HCT116 (cell line): ENCODE data around the gene SEMA4C. TPM values are rescaled to one million over a fixed set of nuclear protein-coding genes. Genes with fewer than 3 reads are reported as not detected.

Source experiments
- ATAC-seq: fragments of 200-7000 bp; cut with Tn5 transposase; 2 replicates; pipeline ENCODE4 v1.9.1; 2020; ENCODE audit warnings: mild to moderate bottlenecking, moderate library complexity
- BruUV-seq: library from RNA; stranded (reverse); fragments of 400-500 nt; replicated peaks from 2 replicates; lab custom pipeline; 2021; lab: Mats Ljungman, UMichigan
- CTCF ChIA-PET: fragments of 300-600 bp; sonication (Branson Sonifier 250); formaldehyde crosslinking; loops from one replicate; lab custom pipeline; 2021; ENCODE audit warnings: antibody characterized with exemption; lab: Charles Lee
- POLR2A ChIA-PET: fragments of 300-600, 350-600 bp; sonication (Branson Sonifier 250); formaldehyde crosslinking; loops from one replicate; lab custom pipeline; 2021; ENCODE audit warnings: antibody characterized with exemption; lab: Charles Lee
- RAD21 ChIA-PET, 2 experiments: fragments of 300-600 bp; sonication (Branson Sonifier 250); formaldehyde crosslinking; loops; one replicate each; lab custom pipeline; 2023; ENCODE audit warnings: low total read pairs in 2 of 2; ENCODE audit not compliant: uncharacterized antibody in 2 of 2, unreplicated experiment in 2 of 2, low non-redundant PET in 1 of 2; lab: Charles Lee
- DNase-seq: peaks from one replicate; pipeline ENCODE4 v3.0.0-alpha.2; 2010; ENCODE audit warnings: low read depth, low spot score
- H2AFZ ChIP-seq: fragments of 200-600 bp; shearing (Covaris generic), sonication (generic); 2 replicates; pipeline ENCODE4 v1.6.1; 2017; ENCODE audit warnings: low read depth, mixed run types, mixed read lengths, antibody characterized with exemption, low read length; ENCODE audit not compliant: poor library complexity, severe bottlenecking
- H3K27ac ChIP-seq: 2 replicates; pipeline ENCODE4 v1.5.1; 2012; ENCODE audit warnings: low read depth, low read length
- H3K27me3 ChIP-seq: fragments of 200-600 bp; sonication (generic); 2 replicates; pipeline ENCODE4 v1.6.1; 2016; ENCODE audit warnings: mixed run types, low read length, mixed read lengths; ENCODE audit not compliant: insufficient read depth
- H3K36me3 ChIP-seq, 2 experiments: fragments of 200-500 bp in 1 of 2; fragments of 200-600 bp in 1 of 2; sonication (Bioruptor generic) in 1 of 2; sonication (generic) in 1 of 2; 2 replicates each; pipeline versions ENCODE4 v1.5.1 to v1.6.1; 2014 to 2016; ENCODE audit warnings: low read length in 2 of 2, inconsistent platforms in 1 of 2, mixed read lengths in 1 of 2, mixed run types in 1 of 2; ENCODE audit not compliant: insufficient read depth in 2 of 2, control insufficient read depth in 1 of 2
- H3K4me1 ChIP-seq, 2 experiments: fragments of 200-600 bp in 1 of 2; sonication (generic) in 1 of 2; 2 replicates each; pipeline versions ENCODE4 v1.5.1 to v1.6.1; 2012 to 2017; ENCODE audit warnings: low read length in 2 of 2, inconsistent platforms in 1 of 2, mild to moderate bottlenecking in 1 of 2, mixed read lengths in 1 of 2, mixed run types in 1 of 2, moderate library complexity in 1 of 2; ENCODE audit not compliant: insufficient read depth in 2 of 2, control insufficient read depth in 1 of 2
- H3K4me2 ChIP-seq: fragments of 200-600 bp; sonication (generic); 2 replicates; pipeline ENCODE4 v1.6.1; 2017; ENCODE audit warnings: mixed run types, low read length, mixed read lengths
- H3K4me3 ChIP-seq, 2 experiments: fragments of 200-600 bp in 1 of 2; sonication (generic) in 1 of 2; replicated peaks in 1 of 2; 2 replicates each; pipeline ENCODE4 v1.5.1; 2011 to 2016; ENCODE audit warnings: low read length in 2 of 2, control low read depth in 1 of 2, low read depth in 1 of 2, mild to moderate bottlenecking in 1 of 2, mixed read lengths in 1 of 2, mixed run types in 1 of 2
- H3K79me2 ChIP-seq: fragments of 200-600 bp; sonication (generic); 2 replicates; pipeline ENCODE4 v1.6.1; 2017; ENCODE audit warnings: mild to moderate bottlenecking, mixed run types, low read length, moderate library complexity, mixed read lengths; ENCODE audit not compliant: insufficient read depth
- H3K9ac ChIP-seq: fragments of 200-600 bp; sonication (generic); 2 replicates; pipeline ENCODE4 v1.6.1; 2016; ENCODE audit warnings: low read length, mixed read lengths
- H3K9me2 ChIP-seq: fragments of 200-600 bp; sonication (generic), shearing (Covaris generic); 2 replicates; pipeline ENCODE4 v1.6.1; 2017; ENCODE audit warnings: mixed run types, mild to moderate bottlenecking, moderate library complexity; ENCODE audit not compliant: insufficient read depth
- H3K9me3 ChIP-seq, 2 experiments: fragments of 200-500 bp in 1 of 2; fragments of 200-600 bp in 1 of 2; sonication (Bioruptor generic) in 1 of 2; sonication (generic) in 1 of 2; 2 replicates each; pipeline ENCODE4 v1.6.1; 2014 to 2017; ENCODE audit warnings: low read length in 2 of 2, mixed read lengths in 2 of 2, inconsistent platforms in 1 of 2, low read depth in 1 of 2, mild to moderate bottlenecking in 1 of 2, mixed run types in 1 of 2, moderate library complexity in 1 of 2; ENCODE audit not compliant: control insufficient read depth in 1 of 2, insufficient read depth in 1 of 2
- H4K20me1 ChIP-seq: fragments of 200-600 bp; sonication (generic), shearing (Covaris generic); 2 replicates; pipeline ENCODE4 v1.6.1; 2017; ENCODE audit warnings: mixed run types, mild to moderate bottlenecking, moderate library complexity; ENCODE audit not compliant: insufficient read depth
- EGR1 ChIP-seq: IDR thresholded peaks from 2 replicates; pipeline ENCODE4 v1.6.1; 2012; ENCODE audit warnings: low read depth
- ELF1 ChIP-seq: IDR thresholded peaks from 2 replicates; pipeline ENCODE4 v1.6.1; 2012; ENCODE audit warnings: low read depth, borderline replicate concordance
- FOSL1 ChIP-seq: IDR thresholded peaks from 2 replicates; pipeline ENCODE4 v1.6.1; 2012; ENCODE audit warnings: low read depth
- POLR2A ChIP-seq: IDR thresholded peaks from 2 replicates; pipeline ENCODE4 v1.7.0; 2011; ENCODE audit warnings: borderline replicate concordance; ENCODE audit not compliant: insufficient read depth, insufficient read length; ENCODE audit errors: extremely low read depth
- POLR2AphosphoS5 ChIP-seq: IDR thresholded peaks from 2 replicates; pipeline ENCODE4 v1.6.1; 2011; ENCODE audit warnings: mild to moderate bottlenecking, low read depth, low read length, moderate library complexity
- RAD21 ChIP-seq: IDR thresholded peaks from 2 replicates; pipeline ENCODE4 v1.6.1; 2012; ENCODE audit warnings: low read depth, mild to moderate bottlenecking
- ZFX ChIP-seq: fragments of 450-650 bp; IDR thresholded peaks from 2 replicates; pipeline ENCODE4 v1.6.1; 2017
- ZNF274 ChIP-seq: fragments of 200-500 bp; sonication (Bioruptor generic); IDR thresholded peaks from 2 replicates; pipeline ENCODE4 v1.6.1; 2014; ENCODE audit warnings: mild to moderate bottlenecking, low read depth, low read length, inconsistent platforms
- intact Hi-C: fragments of 100-400 bp; cut with micrococcal nuclease; formaldehyde crosslinking; loops from 2 replicates; pipeline ENCODE4 v1.10.0; 2022
- total RNA-seq: library from RNA; stranded (reverse); gene quantifications from one replicate; pipeline ENCODE4 v1.2.1, GENCODE V29; 2021; ENCODE audit not compliant: unreplicated experiment
- TF ChIP-seq, protein P1 (sequence below): IDR thresholded peaks from 2 replicates; pipeline ENCODE4 v1.6.1; 2012
- TF ChIP-seq, protein P2 (sequence below): IDR thresholded peaks from 2 replicates; pipeline ENCODE4 v1.6.1; 2011; ENCODE audit warnings: mild to moderate bottlenecking, low read length, moderate library complexity; ENCODE audit not compliant: insufficient replicate concordance; ENCODE audit errors: extremely low read depth
- TF ChIP-seq, protein P3 (sequence below), 3 experiments: fragments of 200-600 bp in 1 of 3; sonication (generic) in 1 of 3; IDR thresholded peaks in 2 of 3; conservative IDR thresholded peaks in 1 of 3; 2 replicates each; pipeline ENCODE4 v1.5.1; 2012 to 2017; ENCODE audit warnings: low read depth in 2 of 3, low read length in 2 of 3, antibody characterized with exemption in 1 of 3, borderline replicate concordance in 1 of 3, control low read depth in 1 of 3, mild to moderate bottlenecking in 1 of 3, mixed read lengths in 1 of 3, mixed run types in 1 of 3, moderate library complexity in 1 of 3; ENCODE audit not compliant: insufficient read depth in 1 of 3

SEMA4C gene
- total RNA-seq, 1 experiment from 2014 or later: 25.4 TPM

DNA sequence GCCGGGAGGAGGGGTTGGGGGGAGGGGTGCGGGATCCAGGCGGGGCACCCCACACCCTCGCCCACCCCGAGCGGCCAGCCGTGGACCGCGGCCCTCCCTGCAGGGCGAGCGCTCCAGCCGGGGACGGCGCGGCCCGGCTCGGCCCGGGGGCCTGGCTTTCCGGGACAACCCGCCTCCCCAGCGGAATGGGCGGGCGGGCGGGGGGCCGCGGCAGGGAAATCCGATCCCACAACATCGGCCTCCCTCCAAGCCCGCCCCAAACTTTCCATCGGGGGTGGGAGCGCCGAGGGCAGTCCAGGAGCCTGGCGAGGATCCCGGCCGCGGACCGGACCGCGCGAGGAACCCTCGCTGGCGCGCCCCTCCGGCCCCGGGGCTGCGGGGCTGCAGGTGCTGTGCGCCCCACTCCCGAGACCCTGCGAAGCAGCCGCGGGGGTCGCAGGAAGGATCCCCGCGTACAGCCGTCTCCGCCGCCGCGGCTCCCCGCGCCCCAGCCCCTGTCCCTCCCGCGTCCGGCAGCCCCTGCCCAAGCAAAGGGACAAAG lies 529 bp downstream of the SEMA4C start:
- peak; percentile 43 for ATAC-seq
- Histone ChIP-seq H3K4me1 (peaks cover 28 to 43% of the 10 kb centered on the region in 2 experiments), H3K27ac (peak overlapping the region; percentile 93), H3K79me2 (peaks cover 25% of the 10 kb centered on the region; the same call in 1 of the 2 replicates), H3K36me3 (peaks cover 2% of the 10 kb centered on the region in 2 experiments; a peak in 2 of 4 replicates), H2AFZ (no peak overlapping the region), H3K4me2 (peak overlapping the region; percentile 95), H3K9me2 (no peaks in the 10 kb centered on the region), H3K9me3 (no peaks in the 10 kb centered on the region), H4K20me1 (no peaks in the 10 kb centered on the region), H3K9ac (peak overlapping the region; percentile 92), H3K4me3 (peak overlapping the region; percentile 66 to 82), H3K27me3 (no peaks in the 10 kb centered on the region)
- intact Hi-C loops: loop anchor here (2.0 kb wide), 1 partner anchor 53 kb away; the partner anchor contains the start of gene CNNM3
- BruUV-seq: no TSS peak
- RAD21 ChIA-PET: interaction anchor here (1.2 to 1.8 kb wide), 2 partner anchors 11 to 12 kb away, joined by 5 to 6 read pairs; partner anchors contain the start of gene ANKRD39 (in 2 of the 2)
- POLR2A ChIA-PET: interaction anchor here (0.7 to 2.3 kb wide), 2 partner anchors 12 to 88 kb away, joined by 4 to 20 read pairs; partner anchors contain the start of gene ANKRD39
- peak; percentile 19 for DNase-seq
- CTCF ChIA-PET: interaction anchor here (1.2 to 1.9 kb wide), 3 partner anchors 11 to 309 kb away, joined by 3 to 17 read pairs (median 9); partner anchors contain the start of gene ANKRD39
- TF ChIP-seq POLR2A (no peak), POLR2AphosphoS5 (peak; percentile 18; the same call in 1 of the 2 replicates)

DNA sequence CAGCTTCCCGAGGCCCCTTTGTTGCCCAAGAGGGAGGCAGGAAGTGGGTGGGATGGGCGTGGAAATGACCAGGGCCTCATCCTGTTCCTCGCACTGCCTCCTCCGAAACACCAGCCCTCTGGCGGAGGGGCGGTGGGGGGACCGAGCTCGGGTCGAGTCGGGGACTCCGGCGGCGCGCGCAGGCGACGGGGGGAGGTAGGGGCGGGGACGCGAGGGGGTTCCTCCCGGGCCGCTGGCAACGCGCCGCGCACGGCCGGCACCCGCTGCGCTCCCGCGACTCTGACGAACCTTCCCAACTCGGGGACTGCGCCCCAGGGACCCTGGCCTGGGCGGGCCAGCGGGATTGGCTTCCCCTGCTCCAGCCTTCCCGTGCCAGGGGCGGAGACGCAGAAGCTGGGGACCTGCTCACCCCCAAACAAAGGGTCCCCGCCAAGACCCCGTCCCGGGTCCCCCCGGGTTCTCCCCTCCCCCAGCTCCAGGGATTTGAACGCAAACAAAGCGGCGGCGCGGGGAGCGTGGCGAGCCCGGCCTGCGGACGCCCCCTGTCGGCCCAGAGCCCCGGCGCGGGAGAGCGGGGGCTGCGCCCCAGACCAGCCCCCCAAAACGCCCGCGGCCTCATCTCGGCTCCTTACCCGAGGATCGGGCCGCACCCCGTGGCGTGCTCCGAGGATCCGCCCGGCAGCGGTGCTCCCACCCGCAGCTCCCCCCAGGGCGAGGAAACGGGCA lies 1.2 kb downstream of the SEMA4C start:
- no peaks in the 10 kb centered on the region for H4K20me1 ChIP-seq
- H3K27ac ChIP-seq: peak overlapping the region; percentile 93
- H3K36me3 ChIP-seq: peaks cover 7 to 9% of the 10 kb centered on the region in 2 experiments; a peak in 3 of 4 replicates
- no peaks in the 10 kb centered on the region for H3K27me3 ChIP-seq
- peak overlapping the region; percentile 95 for H3K4me2 ChIP-seq
- ChIA-PET RAD21 (interaction anchor here (0.7 to 1.8 kb wide), 3 partner anchors 10 to 82 kb away, joined by 5 to 8 read pairs (median 6); partner anchors contain the start of gene ANKRD39 (in 2 of the 2)), CTCF (interaction anchor here (1.0 to 1.9 kb wide), 4 partner anchors 10 to 309 kb away, joined by 3 to 17 read pairs (median 6); partner anchors contain the start of gene ANKRD39), POLR2A (interaction anchor here (0.7 to 2.3 kb wide), 3 partner anchors 11 to 88 kb away, joined by 4 to 20 read pairs (median 4); partner anchors contain the start of gene ANKRD39)
- H3K4me1 ChIP-seq: peaks cover 22 to 36% of the 10 kb centered on the region in 2 experiments
- BruUV-seq: no TSS peak
- ATAC-seq (peak; percentile 76), DNase-seq (peak; percentile 54)
- no peaks in the 10 kb centered on the region for H3K9me2 ChIP-seq
- H3K9ac ChIP-seq: peak overlapping the region; percentile 92
- peaks cover 25% of the 10 kb centered on the region; the same call in 1 of the 2 replicates for H3K79me2 ChIP-seq
- peak overlapping the region; percentile 66 to 82 for H3K4me3 ChIP-seq
- no peak overlapping the region for H2AFZ ChIP-seq
- intact Hi-C loops: loop anchor here (2.0 kb wide), 1 partner anchor 52 kb away; the partner anchor contains the start of gene CNNM3
- H3K9me3 ChIP-seq: no peaks in the 10 kb centered on the region
- TF ChIP-seq, protein P1, sequence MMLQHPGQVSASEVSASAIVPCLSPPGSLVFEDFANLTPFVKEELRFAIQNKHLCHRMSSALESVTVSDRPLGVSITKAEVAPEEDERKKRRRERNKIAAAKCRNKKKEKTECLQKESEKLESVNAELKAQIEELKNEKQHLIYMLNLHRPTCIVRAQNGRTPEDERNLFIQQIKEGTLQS: no peak
- TF ChIP-seq POLR2AphosphoS5 (peak; percentile 75), POLR2A (peak; percentile 28), EGR1 (no peak), ZNF274 (no peak), RAD21 (no peak), ZFX (no peak; the same call in 1 of the 2 replicates), FOSL1 (no peak), ELF1 (no peak)
- TF ChIP-seq, protein P2, sequence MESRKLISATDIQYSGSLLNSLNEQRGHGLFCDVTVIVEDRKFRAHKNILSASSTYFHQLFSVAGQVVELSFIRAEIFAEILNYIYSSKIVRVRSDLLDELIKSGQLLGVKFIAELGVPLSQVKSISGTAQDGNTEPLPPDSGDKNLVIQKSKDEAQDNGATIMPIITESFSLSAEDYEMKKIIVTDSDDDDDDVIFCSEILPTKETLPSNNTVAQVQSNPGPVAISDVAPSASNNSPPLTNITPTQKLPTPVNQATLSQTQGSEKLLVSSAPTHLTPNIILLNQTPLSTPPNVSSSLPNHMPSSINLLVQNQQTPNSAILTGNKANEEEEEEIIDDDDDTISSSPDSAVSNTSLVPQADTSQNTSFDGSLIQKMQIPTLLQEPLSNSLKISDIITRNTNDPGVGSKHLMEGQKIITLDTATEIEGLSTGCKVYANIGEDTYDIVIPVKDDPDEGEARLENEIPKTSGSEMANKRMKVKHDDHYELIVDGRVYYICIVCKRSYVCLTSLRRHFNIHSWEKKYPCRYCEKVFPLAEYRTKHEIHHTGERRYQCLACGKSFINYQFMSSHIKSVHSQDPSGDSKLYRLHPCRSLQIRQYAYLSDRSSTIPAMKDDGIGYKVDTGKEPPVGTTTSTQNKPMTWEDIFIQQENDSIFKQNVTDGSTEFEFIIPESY: no peak
- TF ChIP-seq, protein P3, sequence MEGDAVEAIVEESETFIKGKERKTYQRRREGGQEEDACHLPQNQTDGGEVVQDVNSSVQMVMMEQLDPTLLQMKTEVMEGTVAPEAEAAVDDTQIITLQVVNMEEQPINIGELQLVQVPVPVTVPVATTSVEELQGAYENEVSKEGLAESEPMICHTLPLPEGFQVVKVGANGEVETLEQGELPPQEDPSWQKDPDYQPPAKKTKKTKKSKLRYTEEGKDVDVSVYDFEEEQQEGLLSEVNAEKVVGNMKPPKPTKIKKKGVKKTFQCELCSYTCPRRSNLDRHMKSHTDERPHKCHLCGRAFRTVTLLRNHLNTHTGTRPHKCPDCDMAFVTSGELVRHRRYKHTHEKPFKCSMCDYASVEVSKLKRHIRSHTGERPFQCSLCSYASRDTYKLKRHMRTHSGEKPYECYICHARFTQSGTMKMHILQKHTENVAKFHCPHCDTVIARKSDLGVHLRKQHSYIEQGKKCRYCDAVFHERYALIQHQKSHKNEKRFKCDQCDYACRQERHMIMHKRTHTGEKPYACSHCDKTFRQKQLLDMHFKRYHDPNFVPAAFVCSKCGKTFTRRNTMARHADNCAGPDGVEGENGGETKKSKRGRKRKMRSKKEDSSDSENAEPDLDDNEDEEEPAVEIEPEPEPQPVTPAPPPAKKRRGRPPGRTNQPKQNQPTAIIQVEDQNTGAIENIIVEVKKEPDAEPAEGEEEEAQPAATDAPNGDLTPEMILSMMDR (IDR thresholded peaks at IDR 0.05 in 2 of 3, conservative IDR thresholded peaks at IDR 0.05 in 1 of 3; ENCODE audit: borderline replicate concordance in 1 of 3, insufficient read depth in 1 of 3, low read depth in 2 of 3, low read length in 2 of 3): peak in 2 of 3 experiments; percentile 72 to 79; a peak in 5 of 6 replicates
